GM11168 (cell line): Measurements from ENCODE around the gene TSC22D1.

Experiments used
- in situ Hi-C: fragments of 300-500 bp; cut with MboI; formaldehyde crosslinking; loops from one replicate; pipeline ENCODE4 v1.12.0; 2022; ENCODE audit warnings: low sequenced_read_pairs; ENCODE audit not compliant: unreplicated experiment

TSC22D1 gene

DNA sequence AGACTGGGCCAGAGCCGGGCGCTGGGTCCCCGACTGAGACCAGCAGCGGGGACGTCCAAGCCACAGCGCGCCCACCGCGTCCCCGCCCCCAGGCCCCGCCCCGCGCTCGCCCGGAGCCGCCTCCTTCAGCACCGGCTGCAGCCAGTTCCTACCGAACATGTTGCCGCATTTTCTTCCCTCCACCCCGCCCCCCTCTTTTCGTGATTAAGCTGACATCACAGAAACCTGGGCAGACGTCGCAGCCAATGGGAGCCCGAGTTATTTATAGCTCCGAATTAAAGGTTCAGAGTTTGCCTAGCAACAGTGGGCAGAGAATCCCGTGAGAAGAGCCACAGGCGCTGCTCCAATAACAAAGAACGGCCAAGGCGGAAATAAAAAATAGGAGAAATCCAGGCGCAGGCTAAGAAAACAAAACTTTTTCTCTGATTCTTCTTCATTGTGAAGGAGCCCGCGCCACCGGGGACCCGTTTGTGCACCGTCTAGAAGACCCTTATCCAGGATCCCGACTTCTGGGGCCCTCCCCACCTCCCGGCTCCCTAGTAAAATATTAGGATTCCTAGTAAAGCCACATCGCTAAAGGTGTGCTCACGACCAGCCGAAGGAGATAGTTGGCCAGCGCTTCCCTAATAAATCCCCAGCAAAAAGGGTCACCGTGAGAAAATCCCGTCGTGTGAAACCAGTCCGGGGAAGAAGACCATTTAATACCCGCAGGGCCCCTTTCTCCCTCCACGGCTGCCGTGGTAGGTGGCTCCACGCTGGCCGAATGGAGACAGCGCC, 140.8 kb downstream of the TSC22D1 start:
- in situ Hi-C loops: loop anchor here (5.0 to 25.0 kb wide), 3 partner anchors 248 to 528 kb away; no protein-coding TSS in a partner anchor

DNA sequence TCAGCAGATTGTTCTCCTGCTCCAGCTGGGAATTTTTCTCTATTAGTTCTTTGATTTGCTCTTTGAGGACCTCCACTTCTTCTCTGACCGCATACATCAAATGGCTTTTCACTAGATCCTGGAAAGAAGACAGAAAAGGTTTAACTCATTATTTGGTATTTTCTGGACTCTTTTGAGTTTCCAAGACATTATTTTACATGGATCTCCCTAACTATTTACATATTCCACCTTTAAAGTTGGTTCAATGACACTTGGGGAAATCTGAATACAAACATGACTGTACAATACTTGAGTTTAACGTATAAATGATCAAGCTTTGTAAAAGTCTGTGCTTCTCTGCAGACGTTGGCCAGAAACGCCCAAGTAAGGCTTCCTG, 141.4 kb downstream of the TSC22D1 start:
- in situ Hi-C loops: loop anchor here (5.0 to 25.0 kb wide), 3 partner anchors 247 to 527 kb away; no protein-coding TSS in a partner anchor

DNA sequence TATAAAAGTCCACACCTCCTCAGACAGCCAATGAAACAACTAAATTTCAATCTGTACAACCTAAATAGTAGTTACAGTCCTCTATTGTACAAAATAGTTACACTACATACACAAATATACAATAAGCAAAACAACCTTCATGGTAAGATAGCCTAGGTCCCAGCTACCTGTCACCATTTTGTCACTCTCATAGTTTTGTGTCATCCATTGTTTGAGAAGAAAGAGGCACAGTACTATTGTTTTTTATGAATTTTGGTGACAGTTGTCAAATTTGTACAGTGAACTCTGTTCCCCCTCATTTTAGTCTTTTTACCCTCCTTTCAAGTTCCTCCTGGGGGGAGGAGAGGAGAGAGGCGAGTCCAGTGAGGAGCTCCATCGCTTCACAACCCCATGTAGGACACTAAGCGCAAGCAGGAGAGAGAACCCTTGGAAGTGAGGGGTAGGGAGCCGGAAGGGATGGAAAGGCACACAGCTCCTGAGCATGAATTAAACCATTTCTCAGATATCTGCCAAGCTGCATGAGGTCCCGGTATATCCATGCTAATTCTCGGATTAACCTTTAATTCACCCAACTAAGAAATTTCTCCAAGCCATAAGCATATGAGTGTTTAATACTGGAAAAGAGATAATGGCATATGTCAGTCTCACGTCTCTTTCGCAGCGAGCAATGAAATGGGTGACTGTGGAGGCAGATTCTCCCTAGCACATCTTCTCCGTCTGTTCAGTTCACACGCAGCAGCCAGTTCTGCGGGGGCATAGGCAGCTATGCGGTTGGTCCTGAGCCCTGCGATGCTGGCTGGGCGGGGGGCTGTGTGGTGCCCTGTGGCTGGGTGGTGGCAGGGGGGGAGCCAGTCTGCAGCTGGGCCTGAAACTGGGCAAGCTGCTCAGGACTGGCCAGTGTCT, 142.0 kb downstream of the TSC22D1 start:
- in situ Hi-C loops: loop anchor here (10.0 to 25.0 kb wide), 2 partner anchors 247 to 379 kb away; no protein-coding TSS in a partner anchor

DNA sequence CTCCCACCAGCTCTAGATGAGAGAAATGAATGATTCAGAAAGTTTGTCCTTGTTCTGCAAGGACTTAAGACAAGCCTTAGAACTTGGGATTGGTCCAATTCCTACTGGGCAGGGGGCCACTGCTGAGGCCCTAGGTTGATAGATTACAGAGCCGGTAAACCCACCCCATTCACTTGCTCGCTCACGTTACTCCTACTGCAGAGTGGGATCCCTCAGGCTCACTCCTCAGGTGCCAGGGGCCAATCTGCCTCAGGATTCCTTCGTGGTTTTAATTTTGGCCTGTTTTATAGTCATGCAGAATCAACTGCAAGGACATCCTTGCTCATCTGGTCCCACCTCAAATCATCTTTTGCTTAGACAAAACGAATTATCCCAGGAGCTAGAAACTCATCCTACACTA, 143.5 kb downstream of the TSC22D1 start:
- in situ Hi-C loops: loop anchor here (10.0 to 25.0 kb wide), 2 partner anchors 245 to 378 kb away; no protein-coding TSS in a partner anchor

DNA sequence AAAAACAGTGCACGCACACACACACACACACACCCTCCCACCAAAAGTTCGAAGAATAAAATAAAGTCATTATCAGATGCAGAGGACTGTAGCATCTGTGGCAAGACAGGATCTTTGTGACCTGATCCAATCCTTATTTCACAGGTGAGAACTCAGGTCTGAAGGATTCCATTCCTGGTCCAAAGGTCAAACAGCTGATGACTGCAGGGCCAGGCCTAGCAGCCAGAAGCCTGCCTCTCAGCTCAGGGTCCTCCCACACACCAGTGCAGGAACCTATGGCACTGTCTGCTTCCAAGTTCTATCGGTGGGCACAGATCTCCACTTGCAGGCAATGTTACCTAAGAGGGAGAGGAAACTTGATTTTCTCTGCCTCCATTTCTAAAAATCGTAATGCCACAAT, 145.0 kb downstream of the TSC22D1 start:
- in situ Hi-C loops: loop anchor here (10.0 to 25.0 kb wide), 2 partner anchors 244 to 376 kb away; no protein-coding TSS in a partner anchor

DNA sequence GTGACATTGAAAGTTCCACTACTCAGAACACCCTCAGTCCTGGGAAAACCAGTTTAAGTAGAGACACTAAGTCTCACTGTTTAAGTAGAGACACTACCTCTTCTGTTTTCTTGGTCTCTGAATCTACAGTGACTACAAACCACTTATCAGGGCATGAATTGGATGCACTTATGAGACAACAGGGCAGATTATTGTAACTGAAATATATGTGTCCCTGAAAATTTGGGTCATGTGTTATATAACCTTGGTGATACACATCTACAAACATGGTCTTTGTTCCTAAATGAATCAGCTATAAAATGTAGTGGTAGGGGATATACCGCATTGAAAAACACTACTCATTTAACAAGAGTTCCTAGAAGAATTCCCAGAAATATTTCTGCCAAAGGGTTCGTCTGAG, 146.8 kb downstream of the TSC22D1 start:
- in situ Hi-C loops: loop anchor here (25.0 kb wide), 1 partner anchor 242 kb away; no protein-coding TSS in a partner anchor

DNA sequence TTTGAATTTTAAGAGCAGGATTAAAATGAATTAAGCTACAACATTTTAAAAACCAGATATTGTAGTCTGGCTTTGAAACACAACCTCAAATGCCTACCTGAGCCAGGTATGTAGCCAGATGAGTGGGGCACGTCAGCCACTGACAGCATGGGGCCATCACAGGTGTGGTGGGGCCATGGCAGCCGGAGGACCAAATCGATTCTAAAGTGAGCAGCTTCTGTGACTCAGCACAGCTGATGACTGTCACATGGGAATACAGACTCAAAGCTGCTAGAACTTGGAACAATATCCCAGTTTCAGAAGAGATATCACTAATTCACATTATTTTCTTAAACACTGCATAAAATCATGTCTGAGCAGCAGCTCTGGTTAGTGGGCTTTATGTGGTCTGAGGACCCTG, 149.7 kb downstream of the TSC22D1 start:
- in situ Hi-C loops: loop anchor here (25.0 kb wide), 1 partner anchor 239 kb away; no protein-coding TSS in a partner anchor

DNA sequence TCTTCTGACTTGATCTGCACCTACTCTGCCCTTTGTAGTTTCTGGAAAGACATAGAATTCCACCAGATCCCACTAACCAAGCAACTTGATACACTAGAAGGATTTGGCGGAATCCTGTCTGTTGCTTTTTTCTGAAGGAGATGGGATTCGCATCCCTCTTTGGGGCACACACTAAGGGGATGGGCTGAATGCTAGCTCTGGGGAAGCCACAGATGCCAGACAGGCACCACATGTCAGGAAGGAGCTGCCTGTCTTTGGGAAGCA, 150.4 kb downstream of the TSC22D1 start:
- in situ Hi-C loops: loop anchor here (25.0 kb wide), 1 partner anchor 238 kb away; no protein-coding TSS in a partner anchor

DNA sequence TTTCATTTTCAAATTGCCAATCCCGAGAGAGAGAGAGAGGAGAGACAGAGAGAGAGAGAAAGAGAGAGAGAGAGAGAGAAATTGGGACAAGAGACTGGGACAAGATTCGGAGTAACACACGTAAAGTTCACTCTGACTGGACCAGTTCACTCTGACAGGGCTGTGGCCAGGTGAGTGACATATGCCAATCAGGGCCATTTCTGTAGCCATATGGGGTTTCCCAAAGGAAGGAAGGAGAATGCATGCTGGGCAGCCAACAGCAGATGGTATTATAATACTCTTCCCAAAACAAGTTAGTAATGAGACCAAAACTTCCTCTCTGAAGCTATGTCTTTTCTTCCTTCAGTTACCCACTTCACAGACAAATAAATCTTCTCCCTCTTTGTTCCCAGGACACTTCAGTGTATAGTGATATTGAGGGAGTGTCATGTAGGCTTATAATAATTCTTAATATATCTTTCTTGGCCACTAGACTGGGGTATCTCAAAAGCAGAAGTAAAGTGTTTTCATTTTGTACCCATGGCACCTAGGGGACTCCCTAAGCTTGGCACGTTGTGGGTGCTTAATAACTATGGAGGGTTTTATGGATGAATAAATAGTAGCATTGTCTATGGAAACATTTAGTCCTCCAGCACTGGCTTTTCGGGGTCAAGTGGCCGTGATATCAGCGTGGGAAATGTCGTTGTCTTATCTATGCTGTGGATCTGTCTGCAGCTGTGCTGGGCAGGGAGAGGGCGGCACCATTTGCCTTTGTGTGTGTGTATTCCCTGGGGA, 150.9 kb downstream of the TSC22D1 start:
- in situ Hi-C loops: loop anchor here (25.0 kb wide), 1 partner anchor 238 kb away; no protein-coding TSS in a partner anchor

DNA sequence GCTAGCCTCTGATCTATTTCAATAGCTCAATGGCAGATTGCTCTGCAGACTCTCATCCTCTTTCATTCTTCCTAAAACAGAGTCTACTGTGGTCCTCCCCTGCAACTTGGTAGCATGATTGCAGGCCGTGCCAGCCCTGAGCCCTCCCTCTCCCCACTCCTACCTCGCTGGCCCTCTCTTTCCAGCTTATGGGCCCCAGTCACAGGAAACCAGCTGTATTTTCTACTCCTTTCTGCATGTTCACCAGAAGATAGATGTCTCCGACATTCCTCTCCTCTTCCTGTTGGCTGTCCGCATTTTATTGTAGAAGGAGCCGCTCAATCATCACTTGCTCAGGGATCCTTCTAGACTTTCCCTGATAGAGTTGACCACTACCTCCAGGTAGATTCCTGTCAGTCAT, 152.3 kb downstream of the TSC22D1 start:
- in situ Hi-C loops: no loop called here

DNA sequence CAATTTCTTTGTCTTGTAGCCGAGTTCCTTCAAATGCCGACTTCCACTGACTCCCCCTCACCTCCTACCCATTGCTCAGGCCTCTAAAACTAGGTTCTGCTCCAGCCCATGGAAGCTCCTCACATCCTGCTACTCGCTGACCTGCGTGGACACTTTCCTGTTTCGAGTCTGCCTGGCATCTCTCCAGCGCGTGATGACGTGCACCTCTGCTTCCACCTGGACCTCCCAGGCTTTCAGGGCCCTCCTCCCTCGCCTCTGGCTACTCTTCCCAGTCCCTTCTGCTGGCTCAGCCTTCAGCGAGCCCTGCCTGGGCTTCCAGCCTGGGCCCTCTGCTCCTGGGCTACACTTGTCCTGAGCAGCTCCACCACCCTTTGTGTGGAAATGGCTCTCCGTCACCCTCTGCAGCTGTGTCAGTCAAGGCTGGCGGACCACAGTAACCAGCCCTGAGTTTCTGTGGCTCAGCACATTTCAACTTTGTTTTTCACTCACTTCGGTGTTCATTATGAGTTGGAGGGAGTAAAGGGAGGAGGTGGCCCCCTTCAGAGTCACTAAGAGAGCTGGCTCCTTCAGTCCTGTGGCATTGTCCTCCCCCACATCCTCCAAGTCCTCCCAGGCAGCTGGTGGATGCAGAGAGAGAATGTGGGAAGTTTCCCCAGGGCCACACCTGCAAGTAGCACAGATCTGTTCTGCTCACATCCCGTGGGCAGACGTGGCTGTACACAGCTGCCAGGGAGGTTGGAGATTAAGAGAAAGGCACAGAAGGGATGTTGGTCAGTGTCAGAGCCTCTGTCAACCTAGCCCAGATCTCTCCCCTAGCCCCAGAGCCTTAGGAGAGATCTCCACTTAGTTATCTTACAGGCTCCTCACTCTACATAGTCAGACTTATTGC, 153.1 kb downstream of the TSC22D1 start:
- in situ Hi-C loops: no loop called here

DNA sequence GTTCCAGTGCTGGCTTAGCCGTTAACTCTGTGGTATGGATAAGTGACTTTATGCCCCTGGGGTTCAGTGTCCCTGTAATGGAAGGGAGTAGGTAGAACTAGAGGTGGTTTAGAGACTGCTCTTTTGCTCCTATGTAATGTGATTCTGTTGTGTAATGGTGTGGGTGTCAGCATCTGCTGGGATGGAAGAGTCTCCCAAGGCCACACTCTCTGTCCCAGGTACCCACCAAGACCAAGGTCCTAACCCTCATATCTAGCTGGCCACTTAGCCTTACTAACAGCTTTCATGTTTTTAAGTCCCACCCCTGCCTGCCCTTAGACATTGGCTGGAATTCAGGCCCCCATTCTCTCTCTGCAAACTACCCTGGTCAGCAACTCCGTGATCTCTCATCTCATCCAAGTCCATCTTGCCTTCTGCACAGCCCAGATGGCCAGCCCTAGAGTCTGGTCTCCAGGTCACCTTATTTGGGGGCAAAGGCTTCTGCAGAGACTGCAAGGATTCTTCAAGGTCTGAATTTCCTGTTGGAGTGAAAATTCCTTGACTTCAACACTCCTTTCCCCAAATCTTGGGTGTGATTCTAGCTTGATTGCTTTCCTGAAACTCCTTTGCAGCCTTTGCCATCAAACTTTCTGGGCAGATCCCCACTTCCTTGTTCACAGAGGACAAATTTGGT, 154.1 kb downstream of the TSC22D1 start:
- in situ Hi-C loops: no loop called here

DNA sequence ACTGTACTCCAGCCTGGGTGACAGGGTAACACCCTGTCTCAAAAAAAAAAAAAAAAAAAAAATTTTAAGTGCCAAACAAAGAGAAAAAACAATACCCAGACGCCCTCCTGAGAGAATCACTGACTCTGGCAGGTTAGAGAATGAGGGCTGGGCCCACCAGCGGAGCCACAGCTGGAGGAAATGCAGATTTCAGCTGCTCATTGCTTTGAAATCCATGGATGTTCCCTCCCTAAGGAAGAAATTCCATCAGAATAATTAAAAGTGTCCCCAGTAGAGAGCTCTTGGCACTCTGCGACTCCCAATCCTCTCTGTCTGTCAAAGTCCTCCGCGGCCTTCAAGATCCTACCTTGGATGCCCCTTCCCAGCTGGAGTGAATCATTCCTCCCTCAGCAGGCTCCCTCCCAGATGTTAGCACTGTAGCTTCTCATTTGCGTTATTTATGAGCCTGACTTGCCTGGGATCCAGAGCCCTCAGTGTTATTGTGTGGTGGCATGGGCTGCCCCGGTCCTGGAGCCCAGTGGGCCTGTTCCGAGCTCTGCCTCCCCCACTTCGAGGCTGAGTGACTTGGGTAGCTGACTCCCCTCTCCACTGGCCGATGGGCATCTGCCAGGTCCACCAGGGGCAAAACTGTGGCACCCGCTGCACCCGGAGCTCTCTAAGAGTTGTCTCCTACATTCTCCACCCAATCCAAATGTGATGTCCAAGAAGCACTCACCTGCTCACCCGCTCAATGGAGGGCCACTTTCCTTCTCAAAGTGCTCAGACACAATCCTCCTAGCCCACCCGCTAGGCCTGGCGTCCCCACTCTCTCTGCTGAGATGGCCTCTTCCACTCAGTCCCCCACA, 155.5 kb downstream of the TSC22D1 start:
- in situ Hi-C loops: no loop called here

DNA sequence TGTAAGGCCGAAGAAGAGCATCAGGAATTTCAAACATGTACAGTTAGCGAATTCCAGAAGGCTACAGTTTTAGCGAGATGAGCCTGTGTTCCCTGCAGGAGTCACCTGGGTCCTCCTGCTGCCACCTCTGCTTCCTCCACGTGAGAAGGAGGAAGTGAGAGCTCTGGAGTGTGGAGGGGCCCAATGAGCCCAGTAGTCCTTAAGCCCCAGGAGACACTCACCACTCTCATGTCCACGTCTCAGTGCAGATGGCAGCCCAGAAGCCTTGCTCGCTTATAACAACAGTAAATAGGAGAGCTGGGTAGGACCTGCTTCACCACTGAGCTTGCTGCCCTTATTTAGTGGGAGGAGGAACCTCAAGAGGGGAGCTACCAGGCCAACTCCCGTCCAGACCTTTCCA, 158.3 kb downstream of the TSC22D1 start:
- in situ Hi-C loops: no loop called here

DNA sequence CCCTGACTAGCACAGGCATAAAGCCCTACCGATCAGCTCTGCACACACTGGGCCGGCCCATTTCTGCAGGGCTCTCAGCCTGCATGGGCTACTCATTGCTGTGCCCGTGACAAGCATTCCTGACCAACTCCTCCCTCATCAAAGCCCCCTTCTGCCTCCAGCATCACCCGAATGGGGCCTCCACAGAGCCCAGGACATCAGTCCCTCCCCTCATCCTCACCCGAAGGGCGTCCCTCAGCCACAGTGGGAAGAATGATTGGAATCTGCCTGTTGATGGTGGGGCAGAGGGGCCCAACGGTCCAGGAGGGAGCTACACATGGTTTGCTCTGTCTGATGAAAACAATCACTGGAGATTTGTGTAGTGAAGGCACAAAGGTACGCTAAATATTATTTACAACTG, 158.7 kb downstream of the TSC22D1 start:
- in situ Hi-C loops: no loop called here

DNA sequence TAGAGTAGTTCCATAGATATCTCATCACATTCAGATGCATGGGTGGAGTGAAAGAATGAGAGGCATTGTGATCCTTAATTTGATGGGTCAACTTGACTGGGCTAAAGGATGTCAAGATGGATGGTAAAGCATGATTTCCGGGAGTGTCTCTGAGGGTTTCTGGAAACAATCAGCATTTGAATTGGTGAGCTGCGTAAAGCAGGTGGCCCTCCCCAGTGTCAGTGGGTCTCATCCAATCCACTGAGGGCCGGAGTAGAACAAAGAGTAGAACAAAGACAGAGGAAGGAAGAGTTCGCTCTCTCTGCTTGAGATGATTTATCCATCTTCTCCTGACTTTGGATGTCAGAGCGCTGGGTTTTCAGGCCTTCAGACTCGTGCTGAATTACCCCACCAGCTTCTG, 159.4 kb downstream of the TSC22D1 start:
- in situ Hi-C loops: no loop called here

DNA sequence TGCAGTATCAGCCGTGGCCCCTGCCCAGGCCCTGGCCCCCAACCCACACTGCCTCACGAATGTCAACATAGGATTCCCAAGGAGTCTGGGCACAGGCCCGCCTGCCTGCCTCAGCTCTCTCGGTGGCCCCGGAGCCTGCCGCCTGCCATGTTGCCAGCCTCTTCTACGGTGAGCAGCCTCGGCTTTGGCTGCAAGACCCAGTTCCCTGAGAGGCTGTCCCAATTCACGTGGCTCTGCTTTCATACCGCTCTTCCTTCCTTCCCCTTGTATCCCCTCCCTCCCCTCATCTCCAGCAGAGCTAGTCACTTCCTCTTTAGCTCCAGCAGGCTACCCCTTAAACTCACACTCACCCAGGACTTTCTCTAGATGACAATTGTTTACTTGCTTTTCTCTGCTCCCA, 159.8 kb downstream of the TSC22D1 start:
- in situ Hi-C loops: no loop called here

DNA sequence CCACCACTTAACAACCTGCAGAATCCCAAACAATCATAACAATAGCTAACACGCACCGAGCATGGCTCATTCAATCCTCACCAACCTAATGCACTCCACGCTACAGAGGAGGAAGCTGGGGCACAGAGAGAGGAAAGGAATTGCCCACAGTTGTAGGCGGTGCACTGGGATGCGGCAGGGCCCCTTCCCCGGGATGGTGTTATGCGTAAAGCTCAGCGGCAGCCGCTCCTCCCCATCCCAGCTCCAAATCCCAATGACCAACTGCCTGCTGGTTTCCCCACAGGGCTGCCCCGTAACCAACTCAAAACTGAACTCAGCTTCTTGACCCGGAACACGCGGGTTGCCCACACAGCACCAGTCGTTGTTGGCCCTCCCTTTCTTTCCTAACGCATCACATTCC, 160.3 kb downstream of the TSC22D1 start:
- in situ Hi-C loops: no loop called here
